ENCODE measurements around the gene DPYSL5. TPM values are rescaled to one million over a fixed set of nuclear protein-coding genes. Genes with fewer than 3 reads are reported as not detected.
A peak's percentile ranks its signal among the peaks of the same experiment; 100 is the strongest.
"Not testable (repeated sequence)": the region's sequence is repeated elsewhere in the genome, so short reads cannot be mapped to it uniquely, and the experiment has no call there.

DPYSL5 gene, protein sequence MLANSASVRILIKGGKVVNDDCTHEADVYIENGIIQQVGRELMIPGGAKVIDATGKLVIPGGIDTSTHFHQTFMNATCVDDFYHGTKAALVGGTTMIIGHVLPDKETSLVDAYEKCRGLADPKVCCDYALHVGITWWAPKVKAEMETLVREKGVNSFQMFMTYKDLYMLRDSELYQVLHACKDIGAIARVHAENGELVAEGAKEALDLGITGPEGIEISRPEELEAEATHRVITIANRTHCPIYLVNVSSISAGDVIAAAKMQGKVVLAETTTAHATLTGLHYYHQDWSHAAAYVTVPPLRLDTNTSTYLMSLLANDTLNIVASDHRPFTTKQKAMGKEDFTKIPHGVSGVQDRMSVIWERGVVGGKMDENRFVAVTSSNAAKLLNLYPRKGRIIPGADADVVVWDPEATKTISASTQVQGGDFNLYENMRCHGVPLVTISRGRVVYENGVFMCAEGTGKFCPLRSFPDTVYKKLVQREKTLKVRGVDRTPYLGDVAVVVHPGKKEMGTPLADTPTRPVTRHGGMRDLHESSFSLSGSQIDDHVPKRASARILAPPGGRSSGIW
- total RNA-seq: not detected

DNA sequence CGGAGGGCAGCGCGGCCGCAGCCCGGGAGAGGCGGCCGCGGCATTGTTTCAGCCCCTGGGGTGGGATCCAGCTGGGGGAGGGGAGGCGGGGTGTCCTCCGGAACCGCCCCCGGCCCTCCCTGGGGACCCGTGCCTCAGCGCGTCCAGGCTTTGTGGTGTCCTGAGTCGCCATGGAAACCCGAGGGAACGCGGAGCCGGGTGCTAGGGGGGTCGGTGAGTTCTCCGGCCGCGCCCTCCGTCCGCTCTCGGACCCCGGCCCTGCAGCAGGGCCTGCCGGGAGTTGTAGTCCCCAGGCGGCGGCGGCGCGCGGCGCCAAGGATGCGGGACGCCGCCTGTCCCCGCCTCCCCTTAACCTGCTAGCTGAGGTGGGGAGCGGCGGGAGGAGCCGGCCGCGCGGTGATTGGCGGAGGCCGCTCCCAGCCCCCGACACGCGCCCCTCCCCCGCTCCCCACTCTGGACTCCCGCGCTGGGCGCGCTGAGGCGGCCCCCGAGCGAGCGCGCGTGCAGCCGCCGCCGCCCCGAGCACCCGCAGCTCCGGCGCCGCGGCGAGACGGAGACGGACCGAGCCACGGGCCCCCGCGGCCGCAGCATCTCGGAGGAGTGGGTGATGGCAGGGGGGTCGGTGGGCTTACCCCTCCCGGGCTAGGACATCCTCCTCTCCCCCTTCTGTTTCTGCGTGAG, at the start of gene DPYSL5:
Gene DPYSL5 (plus strand): TSS at position 478 of the 681 bp plus-strand sequence. CDS start 50,368 bp downstream, outside the sequence.
- no peak for DNase-seq (ENCODE audit: low read depth in 2 of 3, low spot score in 2 of 3)

DNA sequence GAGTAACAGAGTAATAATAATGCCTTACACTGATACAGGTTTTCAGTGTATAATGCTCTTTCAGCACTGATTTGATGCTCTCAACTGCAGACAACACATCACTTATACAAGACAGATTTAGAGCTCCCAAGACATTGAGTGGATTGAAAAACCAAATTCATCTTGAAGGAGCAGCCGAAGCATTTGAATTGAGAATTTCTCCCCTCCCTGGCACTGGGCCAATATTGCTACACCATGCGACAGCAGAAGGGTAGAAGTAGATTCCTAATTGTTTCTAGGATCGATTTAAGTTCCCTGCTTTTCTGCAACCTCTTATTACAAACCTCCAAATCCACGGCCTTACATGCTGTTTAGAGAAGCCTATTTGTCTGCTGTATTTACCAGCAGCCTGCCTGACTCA, 46.6 kb upstream of the DPYSL5 start:
- no peak for DNase-seq (ENCODE audit: low read depth in 2 of 3, low spot score in 2 of 3)

DNA sequence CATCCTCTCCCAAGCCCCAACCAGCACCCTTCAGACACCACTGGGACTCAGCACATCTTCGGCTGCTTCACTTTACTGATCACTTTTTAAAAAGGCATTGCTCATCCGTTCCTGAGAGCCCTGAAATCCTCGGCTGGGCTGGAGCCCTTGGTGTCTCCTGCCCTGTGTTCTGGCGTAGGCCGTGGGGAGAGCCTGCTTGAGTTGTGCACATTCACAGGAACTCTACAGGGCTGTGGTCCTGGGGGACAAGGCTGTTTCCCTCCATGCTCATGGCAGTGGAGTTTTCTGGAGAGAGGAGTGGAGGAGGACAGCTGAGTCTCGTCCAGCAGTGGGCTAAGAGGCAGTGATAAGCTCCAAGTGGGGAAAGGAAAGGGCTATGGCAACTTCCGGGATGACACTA, 46.1 kb upstream of the DPYSL5 start:
- no peak for DNase-seq (ENCODE audit: low read depth in 2 of 3, low spot score in 2 of 3)

DNA sequence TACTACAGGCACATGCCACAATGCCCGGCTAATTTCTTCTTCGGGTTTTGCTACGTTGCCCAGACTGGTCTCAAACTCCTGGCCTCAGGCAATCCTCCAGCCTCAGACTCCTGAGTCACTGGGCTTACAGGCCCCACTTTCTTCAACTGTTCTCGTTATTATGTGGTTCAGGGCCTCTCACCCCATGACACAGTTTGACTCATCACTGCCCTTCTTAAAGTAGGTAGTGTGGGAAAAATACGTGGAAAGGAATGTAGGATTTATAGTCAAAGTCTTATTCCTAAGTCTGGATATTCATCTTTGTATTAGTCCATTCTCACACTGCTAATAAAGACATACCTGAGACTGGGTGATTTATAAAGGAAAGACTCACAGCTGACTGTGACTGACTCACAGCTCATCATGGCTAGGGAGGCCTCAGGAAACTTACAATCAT, 42.7 kb upstream of the DPYSL5 start:
- no peak for DNase-seq (ENCODE audit: low read depth in 2 of 3, low spot score in 2 of 3)

DNA sequence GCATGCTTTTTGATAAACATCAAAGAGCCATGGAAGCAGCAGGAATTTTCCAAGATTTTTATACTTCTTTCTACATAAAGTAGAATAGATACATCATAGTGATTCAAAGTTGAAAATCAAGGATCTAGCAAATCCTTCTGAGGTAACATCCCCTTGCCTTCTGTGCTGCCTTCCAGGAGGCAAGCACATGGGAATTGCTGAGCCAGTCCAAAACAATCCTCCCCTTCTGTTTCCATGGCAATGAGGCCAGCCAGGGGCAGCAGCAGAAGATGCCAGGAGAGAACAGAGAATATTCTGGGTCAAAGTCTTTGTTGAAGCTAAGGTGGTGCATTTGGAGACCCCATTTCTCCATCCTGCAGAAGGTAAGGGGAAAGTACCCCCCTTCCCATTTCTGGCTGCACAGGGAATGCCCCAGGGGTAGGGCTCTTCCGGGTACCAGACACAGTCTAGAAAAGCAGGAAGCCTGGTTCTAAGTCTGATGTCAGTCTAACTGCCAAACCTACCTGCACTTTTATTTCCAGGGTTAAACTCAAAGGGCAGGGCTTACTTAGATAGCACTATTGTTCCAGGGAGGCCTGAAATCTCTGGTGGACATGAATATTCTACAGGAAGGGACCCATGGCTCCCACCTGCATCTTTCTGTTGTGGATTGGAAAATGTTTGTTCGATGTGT, 40.0 kb upstream of the DPYSL5 start:
- DNase-seq (ENCODE audit: low read depth in 2 of 3, low spot score in 2 of 3): no peak

DNA sequence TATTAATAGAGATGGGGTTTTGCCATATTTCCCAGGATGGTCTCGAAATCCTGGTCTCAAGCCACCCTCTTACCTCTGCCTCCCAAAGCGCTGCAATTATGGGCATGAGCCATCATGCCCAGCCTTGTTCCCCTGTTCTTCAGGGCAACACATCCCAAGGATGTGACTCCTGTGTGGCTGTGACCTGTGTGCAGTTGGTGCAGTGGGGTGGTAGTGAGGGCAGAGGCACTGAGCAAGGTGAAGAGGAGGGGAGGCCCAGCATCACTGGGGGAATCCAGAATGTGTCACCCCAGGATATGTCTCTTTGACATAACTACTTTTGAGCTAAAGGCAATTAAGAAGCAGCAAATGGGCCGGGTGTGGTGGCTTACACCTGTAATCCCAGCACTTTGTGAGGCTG, 38.7 kb upstream of the DPYSL5 start:
- no peak for DNase-seq (ENCODE audit: low read depth in 2 of 3, low spot score in 2 of 3)

DNA sequence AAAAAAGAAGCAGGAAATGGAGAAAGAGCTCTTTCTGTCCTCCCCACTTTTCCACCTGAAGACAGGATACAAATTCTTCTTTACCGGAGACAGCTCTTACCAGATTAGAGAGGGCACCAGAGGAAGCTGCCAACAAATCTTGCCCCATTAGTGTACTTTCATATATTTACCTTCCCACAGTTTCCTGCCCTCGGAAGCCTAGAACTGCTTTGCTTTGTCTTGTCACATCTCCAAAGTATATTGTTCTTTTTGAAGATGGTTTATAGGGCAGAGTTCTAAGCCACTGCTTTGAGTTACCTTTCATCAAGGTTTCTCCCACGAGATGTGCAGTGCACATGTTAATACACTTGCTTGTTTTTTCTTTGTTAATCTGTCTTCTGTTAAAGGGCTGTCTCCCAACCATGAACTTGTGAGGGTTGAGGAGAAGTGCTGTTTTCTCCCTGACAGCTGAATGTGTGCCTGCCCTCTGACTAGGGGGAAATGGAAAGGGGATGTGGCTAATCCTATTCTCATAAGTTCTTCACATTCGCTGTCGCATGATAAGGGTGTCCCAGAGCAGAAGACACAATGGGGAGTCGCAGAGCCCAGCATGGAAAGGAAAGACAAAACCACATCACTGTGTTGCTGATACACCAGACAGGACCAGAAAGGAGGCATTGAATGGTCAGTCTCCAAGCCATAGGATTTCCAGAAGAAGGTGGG, 37.9 kb upstream of the DPYSL5 start:
- DNase-seq (ENCODE audit: low read depth in 2 of 3, low spot score in 2 of 3): peak in 2 of 3 donors; percentile 24 to 63

DNA sequence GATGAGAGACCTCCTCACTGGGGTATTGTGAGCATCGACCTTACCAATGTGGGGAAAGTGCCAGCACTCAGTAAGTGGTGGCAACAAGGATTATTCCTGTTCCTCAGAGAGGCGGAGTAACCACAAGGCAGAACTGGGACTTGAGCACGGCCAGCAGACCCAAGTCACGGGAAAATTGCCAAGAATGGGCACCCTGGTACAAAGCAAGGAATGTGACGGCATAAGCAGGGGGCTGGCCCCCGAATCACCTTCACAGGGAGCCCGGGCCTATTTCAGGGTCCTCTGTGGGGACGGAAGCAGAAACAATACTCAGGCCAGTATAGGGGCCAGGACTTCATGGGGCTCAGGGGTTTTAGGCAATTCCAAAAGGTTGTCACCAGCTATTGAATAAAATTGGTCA, 36.7 kb upstream of the DPYSL5 start:
- DNase-seq (ENCODE audit: low read depth in 2 of 3, low spot score in 2 of 3): no peak

DNA sequence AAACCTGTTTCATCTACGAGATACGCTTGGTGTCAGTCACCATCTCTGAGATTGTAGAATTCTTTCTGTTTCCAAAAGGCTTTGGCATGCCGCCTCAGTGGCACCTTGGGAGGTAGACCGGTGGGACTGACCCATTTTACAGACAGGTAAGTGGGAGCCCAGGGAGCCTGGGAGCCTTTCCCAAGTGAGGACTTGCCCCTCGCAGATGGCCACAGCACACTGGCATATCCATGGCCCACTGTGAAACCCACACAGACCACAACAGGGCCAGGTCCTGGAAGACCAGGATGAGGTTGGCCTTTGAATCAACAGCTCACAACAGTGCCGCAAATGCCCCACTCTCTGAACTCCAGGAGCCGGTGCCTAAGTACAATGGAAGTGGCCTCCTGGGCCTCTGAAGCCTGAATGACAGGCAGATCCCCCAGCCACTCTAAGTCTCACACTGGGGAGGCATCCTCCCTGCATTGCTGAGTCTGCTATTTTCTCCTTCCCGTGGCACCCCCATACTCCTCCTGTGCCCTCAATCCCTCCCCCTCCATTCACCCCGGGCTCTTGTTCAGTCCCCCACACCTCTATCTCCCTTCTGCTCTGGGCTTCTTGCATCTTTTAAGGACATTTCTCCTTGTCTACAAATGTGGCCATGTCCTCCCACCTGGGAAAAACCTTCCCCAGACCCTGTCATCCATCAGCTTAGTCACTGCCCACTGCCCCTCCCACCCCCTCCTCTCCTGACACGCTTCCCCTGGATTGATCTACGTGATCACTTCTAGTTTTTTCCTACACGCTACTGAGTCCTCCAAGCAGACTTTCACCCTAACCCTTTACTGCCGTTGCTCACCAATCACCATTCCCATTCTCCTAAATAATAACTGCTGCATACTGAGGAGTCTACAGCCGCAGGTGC, 35.9 kb upstream of the DPYSL5 start:
- DNase-seq (ENCODE audit: low read depth in 2 of 3, low spot score in 2 of 3): no peak

DNA sequence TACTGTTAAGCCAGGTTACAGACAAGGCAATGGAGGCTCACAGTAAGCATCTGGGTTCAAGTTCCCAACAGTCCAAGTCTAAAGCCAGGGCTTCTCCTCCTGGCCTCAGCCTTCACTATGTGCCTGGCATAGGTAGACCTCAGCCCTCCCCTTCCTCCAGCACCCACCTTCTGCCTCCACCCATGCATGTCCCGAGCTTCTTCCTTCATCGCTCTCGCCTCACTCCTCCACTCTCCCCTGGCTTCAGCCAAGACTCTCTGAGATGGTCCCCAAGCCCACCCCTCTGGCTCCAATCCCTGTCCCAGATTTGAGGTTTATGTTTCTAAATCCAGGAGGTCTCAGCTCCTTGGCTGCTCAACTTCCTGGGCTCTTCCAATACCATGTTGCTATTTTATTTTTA, 35.2 kb upstream of the DPYSL5 start:
- DNase-seq (ENCODE audit: low read depth in 2 of 3, low spot score in 2 of 3): no peak

DNA sequence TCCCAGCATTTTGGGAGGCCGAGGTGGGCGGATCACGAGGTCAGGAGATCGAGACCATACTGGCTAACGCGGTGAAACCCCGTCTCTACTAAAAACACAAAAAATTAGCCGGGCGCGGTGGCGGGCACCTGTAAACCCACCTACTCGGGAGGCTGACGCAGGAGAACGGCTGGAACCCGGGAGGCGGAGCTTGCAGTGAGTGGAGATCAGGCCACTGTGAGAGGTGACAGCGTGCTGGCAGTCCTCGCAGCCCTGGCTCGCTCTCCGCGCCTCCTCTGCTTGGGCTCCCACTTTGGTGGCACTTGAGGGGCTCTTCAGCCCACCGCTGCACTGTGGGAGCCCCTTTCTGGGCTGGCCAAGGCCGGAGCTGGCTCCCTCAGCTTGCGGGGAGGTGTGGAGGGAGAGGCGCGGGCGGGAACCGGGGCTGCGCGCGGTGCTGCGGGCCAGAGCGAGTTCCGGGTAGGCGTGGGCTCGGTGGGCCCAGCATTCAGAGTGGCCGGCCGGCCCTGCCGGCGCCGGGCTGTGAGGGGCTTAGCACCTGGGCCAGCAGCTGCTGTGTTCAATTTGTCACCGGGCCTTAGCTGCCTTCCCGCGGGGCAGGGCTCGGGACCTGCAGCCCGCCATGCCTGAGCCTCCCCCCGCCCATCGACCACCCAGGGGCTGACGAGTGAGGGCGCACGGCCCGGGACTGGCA, 33.7 kb upstream of the DPYSL5 start:
- not testable (repeated sequence) for DNase-seq (ENCODE audit: low read depth in 2 of 3, low spot score in 2 of 3)

DNA sequence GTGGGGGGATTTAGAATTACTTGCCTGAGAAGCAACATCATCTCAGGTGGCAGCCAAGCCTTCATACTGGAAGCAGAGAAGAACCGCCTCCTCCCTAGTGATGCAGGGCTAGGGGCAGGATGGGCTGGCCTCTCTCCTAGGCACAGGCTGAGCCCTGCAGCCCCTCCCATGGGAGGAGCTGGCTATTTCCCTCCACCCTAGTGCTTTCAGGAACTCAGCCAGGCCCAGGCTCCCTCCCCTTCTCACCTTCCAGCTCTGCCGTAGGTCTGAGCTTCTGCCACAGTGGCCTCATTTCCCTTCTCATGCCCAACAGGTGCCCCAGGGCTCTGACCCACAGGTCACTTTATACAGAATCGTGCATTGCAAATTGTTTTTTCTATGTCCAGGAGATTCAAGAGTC, 31.0 kb upstream of the DPYSL5 start:
- DNase-seq (ENCODE audit: low read depth in 2 of 3, low spot score in 2 of 3): no peak

DNA sequence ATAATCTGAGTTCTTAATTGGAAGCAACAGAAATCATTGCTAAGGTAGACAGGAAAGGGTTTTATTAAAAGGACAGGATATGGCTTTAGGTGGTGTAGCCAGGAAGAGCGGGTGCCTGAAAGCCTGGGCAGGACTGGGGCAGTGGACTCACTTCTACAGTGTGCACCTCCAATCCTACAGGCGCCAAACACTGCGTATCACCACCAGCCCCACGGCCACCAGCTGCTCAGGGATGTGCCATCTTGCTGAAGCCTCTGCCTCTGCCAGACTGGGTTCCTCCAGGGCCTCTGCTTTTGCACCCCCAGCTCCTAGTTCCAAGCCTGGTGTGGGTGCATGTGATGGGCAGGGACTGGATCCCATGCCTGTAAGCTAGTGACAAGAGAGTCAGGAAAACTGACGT, 29.7 kb upstream of the DPYSL5 start:
- no peak for DNase-seq (ENCODE audit: low read depth in 2 of 3, low spot score in 2 of 3)

DNA sequence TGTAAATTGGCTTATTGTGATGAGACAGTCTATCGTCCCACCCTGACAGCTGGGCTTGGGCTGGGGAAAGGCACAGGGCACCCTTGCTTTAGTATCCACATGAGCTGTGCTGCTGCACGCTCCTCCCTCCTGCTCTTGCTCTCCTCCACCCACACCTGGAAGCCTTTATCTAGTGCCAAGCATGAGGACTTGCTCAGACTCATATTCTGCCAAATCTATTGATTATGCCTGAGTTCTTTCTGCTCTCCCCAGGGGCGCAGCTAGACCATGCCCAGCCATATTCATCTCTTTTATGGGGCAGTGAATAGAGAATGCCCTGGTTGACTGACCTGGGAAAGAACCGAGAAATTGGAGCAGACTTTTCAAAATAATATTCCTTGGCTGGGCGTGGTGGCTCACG, 29.0 kb upstream of the DPYSL5 start:
- no peak for DNase-seq (ENCODE audit: low read depth in 2 of 3, low spot score in 2 of 3)

DNA sequence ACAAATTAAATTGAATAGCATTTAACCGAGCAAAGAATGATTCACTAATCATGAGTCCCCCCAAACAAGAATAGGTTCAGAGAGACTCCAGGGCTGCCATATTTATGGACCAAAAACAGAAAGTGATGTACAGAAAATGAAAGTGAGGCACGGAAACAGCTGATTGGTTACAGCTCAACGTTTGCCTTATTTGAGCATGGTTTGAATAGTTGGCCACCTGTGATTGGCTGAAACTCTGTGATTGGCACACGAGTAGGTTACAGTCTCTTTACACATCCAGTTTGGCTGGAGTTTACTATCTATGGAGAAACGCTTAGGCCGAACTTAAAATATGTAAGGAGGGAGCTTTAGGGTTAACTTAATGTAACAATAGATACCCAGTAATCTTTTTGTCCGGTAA, 27.0 kb upstream of the DPYSL5 start:
- DNase-seq (ENCODE audit: low read depth in 2 of 3, low spot score in 2 of 3): no peak

DNA sequence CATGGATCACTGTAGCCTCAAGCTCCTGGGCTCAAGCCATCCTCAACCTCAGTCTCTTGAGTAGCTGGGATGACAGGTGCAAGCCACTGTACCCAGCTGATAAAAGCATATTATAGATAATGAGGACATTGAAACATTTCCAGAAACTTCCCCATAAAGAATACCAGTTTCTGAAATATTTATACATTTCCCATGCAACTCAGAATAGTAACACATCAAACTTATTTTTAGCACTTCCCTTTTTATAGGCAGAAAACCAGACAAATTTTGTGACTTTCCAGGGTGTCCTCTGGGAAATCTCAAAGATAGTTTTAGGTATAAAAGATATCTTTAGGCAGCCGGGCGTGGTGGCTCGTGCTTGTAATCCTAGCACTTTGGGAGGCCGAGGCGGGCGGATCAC, 25.1 kb upstream of the DPYSL5 start:
- DNase-seq (ENCODE audit: low read depth in 2 of 3, low spot score in 2 of 3): no peak

DNA sequence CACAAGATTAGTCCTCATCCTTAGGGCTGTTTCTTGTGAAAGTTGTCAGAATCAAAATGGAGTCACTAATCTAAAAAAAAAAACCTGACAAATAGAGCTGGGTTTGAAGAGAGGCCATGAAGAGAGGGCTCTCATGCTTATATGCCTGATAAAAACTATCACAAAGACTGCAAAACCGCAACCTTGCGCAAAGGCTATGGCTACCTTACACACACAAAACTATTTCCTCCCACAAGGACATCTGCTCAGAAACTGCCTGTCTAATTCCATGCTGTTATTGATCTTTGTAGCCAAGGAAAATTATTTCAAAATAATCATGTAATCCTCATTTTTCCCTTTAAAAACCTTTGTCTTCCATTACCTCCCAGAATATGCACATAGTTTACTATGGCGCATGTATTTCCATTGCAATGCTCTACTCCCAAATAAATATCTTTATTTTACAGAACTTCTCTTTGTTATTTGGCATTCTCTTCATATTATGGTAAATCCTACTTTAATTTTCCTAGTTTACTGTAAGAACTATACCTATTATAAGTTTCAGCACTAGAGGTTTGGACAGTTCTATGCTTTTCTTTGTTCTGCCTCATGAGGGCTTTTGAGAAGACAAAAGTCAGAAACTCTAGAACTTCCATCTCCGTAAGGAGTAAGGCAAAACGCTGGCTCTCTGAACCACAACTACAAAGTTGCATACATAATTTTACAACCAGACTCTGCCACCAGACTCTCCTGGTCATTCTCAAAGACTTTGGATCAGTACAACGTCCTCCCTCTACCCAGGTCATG, 9.6 kb upstream of the DPYSL5 start:
- DNase-seq (ENCODE audit: low read depth in 2 of 3, low spot score in 2 of 3): peak in 1 of 3 donors; percentile 64

DNA sequence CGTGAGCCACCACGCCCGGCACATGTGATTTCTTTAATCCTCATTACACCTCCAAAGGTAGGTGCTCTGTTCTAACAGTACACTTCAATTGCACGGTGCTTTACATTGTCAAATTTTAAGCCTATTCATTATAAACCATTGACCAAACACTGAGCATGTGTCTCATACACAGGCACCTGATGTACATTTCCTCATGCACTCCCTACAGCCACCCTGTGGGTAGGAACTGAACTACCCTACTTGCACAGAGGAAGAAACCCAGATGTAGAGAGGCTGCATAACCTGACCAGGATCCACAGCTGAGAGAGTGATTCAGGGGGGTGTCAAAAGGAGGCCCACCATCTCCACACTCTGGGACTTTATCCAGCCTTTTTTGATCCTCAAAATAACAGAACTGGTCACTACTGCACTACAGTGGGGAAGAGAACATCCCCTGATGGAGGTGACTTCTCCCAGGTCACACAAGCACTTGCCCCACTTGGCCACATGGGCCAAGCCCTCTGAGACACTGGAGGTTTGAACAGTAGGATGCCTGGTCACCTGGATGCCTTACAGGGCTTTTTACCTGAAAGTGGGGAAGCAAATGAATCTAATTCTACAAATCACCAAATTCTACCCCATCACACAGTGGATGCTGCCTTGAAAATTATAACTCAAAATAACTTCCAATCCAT, 6.9 kb upstream of the DPYSL5 start:
- peak in 1 of 3 donors; percentile 42 for DNase-seq (ENCODE audit: low read depth in 2 of 3, low spot score in 2 of 3)

All from hematopoietic multipotent progenitor cell (in vitro differentiated cells).